ENCODE data around the gene CLBA1.

Gene CLBA1

GRCh38 chr14:104956290-104956890 is 29.2 kb upstream of the CLBA1 start:
- peaks cover 4% of the 10 kb centered on the region for H3K27me3 Mint-ChIP-seq
- no peak overlapping the region for H3K4me3 Mint-ChIP-seq
- no peak overlapping the region for H3K27ac Mint-ChIP-seq
- H3K4me1 Mint-ChIP-seq, result no peaks in the 10 kb centered on the region
- H3K36me3 Mint-ChIP-seq, result no peaks in the 10 kb centered on the region
- H3K9me3 Mint-ChIP-seq, result no peaks in the 10 kb centered on the region

GRCh38 chr14:104957146-104958113 is 28.2 kb upstream of the CLBA1 start:
- H3K36me3 Mint-ChIP-seq, result no peaks in the 10 kb centered on the region
- no peaks in the 10 kb centered on the region for H3K9me3 Mint-ChIP-seq
- peaks cover 4% of the 10 kb centered on the region for H3K27me3 Mint-ChIP-seq
- no peaks in the 10 kb centered on the region for H3K4me1 Mint-ChIP-seq
- no peak overlapping the region for H3K4me3 Mint-ChIP-seq
- no peak overlapping the region for H3K27ac Mint-ChIP-seq

- Mint-ChIP-seq H3K4me3 (no peak overlapping the region), H3K27me3 (peaks cover 4% of the 10 kb centered on the region), H3K4me1 (no peaks in the 10 kb centered on the region), H3K9me3 (no peaks in the 10 kb centered on the region), H3K36me3 (no peaks in the 10 kb centered on the region), H3K27ac (no peak overlapping the region)
These were observed 21.0 kb upstream of the CLBA1 start for GRCh38 chr14:104964546-104964945.

- Mint-ChIP-seq H3K9me3 (no peaks in the 10 kb centered on the region), H3K4me1 (no peaks in the 10 kb centered on the region), H3K27me3 (peaks cover 4% of the 10 kb centered on the region), H3K4me3 (no peak overlapping the region), H3K27ac (no peak overlapping the region), H3K36me3 (no peaks in the 10 kb centered on the region)
These were observed 19.9 kb upstream of the CLBA1 start for GRCh38 chr14:104965561-104966231.

GRCh38 chr14:104966261-104966865 is 19.2 kb upstream of the CLBA1 start:
- Mint-ChIP-seq H3K27ac (no peak overlapping the region), H3K9me3 (no peaks in the 10 kb centered on the region), H3K27me3 (peaks cover 4% of the 10 kb centered on the region)

GRCh38 chr14:104966981-104967385 is 18.6 kb upstream of the CLBA1 start:
- no peak overlapping the region for H3K27ac Mint-ChIP-seq
- no peaks in the 10 kb centered on the region for H3K9me3 Mint-ChIP-seq
- no peak overlapping the region for H3K4me3 Mint-ChIP-seq
- no peaks in the 10 kb centered on the region for H3K4me1 Mint-ChIP-seq
- H3K27me3 Mint-ChIP-seq, result peaks cover 4% of the 10 kb centered on the region
- H3K36me3 Mint-ChIP-seq, result no peaks in the 10 kb centered on the region

More at GRCh38 chr14:104966261-104966865, 19.2 kb upstream of the CLBA1 start:
- Mint-ChIP-seq H3K36me3 (no peaks in the 10 kb centered on the region), H3K4me1 (no peaks in the 10 kb centered on the region), H3K4me3 (no peak overlapping the region)

- Mint-ChIP-seq H3K27me3 (peaks cover 4% of the 10 kb centered on the region), H3K4me3 (no peak overlapping the region), H3K27ac (no peak overlapping the region), H3K4me1 (no peaks in the 10 kb centered on the region), H3K9me3 (no peaks in the 10 kb centered on the region), H3K36me3 (no peaks in the 10 kb centered on the region)
These were observed 18.0 kb upstream of the CLBA1 start for GRCh38 chr14:104967386-104968152.

GRCh38 chr14:104968153-104968527 is 17.4 kb upstream of the CLBA1 start:
- no peaks in the 10 kb centered on the region for H3K4me1 Mint-ChIP-seq
- H3K27me3 Mint-ChIP-seq, result peaks cover 4% of the 10 kb centered on the region
- H3K36me3 Mint-ChIP-seq, result no peaks in the 10 kb centered on the region
- no peak overlapping the region for H3K27ac Mint-ChIP-seq
- no peaks in the 10 kb centered on the region for H3K9me3 Mint-ChIP-seq
- H3K4me3 Mint-ChIP-seq, result no peak overlapping the region

GRCh38 chr14:104968541-104969401 is 16.8 kb upstream of the CLBA1 start:
- no peaks in the 10 kb centered on the region for H3K9me3 Mint-ChIP-seq
- H3K36me3 Mint-ChIP-seq, result no peaks in the 10 kb centered on the region
- H3K27me3 Mint-ChIP-seq, result peaks cover 4% of the 10 kb centered on the region
- H3K4me3 Mint-ChIP-seq, result no peak overlapping the region
- H3K27ac Mint-ChIP-seq, result no peak overlapping the region
- H3K4me1 Mint-ChIP-seq, result no peaks in the 10 kb centered on the region

- no peaks in the 10 kb centered on the region for H3K36me3 Mint-ChIP-seq
- no peaks in the 10 kb centered on the region for H3K4me1 Mint-ChIP-seq
- H3K9me3 Mint-ChIP-seq, result no peaks in the 10 kb centered on the region
- no peak overlapping the region for H3K4me3 Mint-ChIP-seq
- H3K27ac Mint-ChIP-seq, result no peak overlapping the region
- H3K27me3 Mint-ChIP-seq, result peaks cover 4% of the 10 kb centered on the region
These were observed 15.8 kb upstream of the CLBA1 start for GRCh38 chr14:104969741-104970230.

- Mint-ChIP-seq H3K36me3 (no peaks in the 10 kb centered on the region), H3K9me3 (no peaks in the 10 kb centered on the region), H3K27ac (no peak overlapping the region), H3K4me1 (no peaks in the 10 kb centered on the region), H3K4me3 (no peak overlapping the region), H3K27me3 (peaks cover 4% of the 10 kb centered on the region)
These were observed 15.1 kb upstream of the CLBA1 start for GRCh38 chr14:104970231-104971068.

- Mint-ChIP-seq H3K4me1 (peaks cover 7% of the 10 kb centered on the region), H3K27ac (no peak overlapping the region), H3K9me3 (no peaks in the 10 kb centered on the region), H3K27me3 (peaks cover 8% of the 10 kb centered on the region), H3K36me3 (no peaks in the 10 kb centered on the region), H3K4me3 (no peak overlapping the region)
These were observed 13.9 kb upstream of the CLBA1 start for GRCh38 chr14:104971447-104972240.
